HUDEP-2 (cell line): Measurements from ENCODE around the gene RPL18A.

Source experiments
- DNase-seq, 76 experiments: peaks; one replicate each; lab custom pipeline; 2025; ENCODE audit not compliant: unreplicated experiment in 76 of 76; lab: John Stamatoyannopoulos, UW

RPL18A gene

GRCh38 chr19:17889609-17890214 is 30.0 kb downstream of the RPL18A start:
- DNase-seq = peak in 23 of 76 experiments; percentile 7 to 38 (median 19)

- DNase-seq = no peak
Measured at GRCh38 chr19:17893766-17894165, 34.1 kb downstream of the RPL18A start.

- DNase-seq = no peak
Measured at GRCh38 chr19:17902701-17903100, 43.0 kb downstream of the RPL18A start.

GRCh38 chr19:17908244-17908643 is 48.5 kb downstream of the RPL18A start:
- no peak for DNase-seq

GRCh38 chr19:17909003-17909732 is 49.5 kb downstream of the RPL18A start:
- DNase-seq = no peak

- no peak for DNase-seq
Measured at GRCh38 chr19:17910791-17911360, 51.2 kb downstream of the RPL18A start.
